ENCODE results near the gene UBE2H.

DNA sequence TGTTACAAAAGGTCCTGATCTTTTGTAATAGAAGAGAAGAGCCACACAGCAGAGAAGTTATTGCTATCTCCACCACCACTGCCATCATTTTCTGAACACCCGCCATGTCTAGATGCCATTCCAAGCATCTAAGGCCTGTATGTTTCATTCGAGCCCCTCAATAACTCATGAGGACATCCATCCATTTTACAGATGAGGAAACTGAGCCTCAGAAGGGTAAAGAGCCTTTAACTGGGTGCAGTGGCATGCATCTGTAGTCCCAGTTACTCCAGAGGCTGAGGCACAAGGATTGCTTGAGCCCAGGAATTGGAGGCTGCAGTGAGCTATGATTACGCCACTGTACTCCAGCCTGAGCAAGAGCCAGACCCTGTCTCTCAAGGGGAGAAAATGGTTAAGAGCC lies 39.3 kb downstream of the UBE2H start:
- TF ChIP-seq, protein P1, sequence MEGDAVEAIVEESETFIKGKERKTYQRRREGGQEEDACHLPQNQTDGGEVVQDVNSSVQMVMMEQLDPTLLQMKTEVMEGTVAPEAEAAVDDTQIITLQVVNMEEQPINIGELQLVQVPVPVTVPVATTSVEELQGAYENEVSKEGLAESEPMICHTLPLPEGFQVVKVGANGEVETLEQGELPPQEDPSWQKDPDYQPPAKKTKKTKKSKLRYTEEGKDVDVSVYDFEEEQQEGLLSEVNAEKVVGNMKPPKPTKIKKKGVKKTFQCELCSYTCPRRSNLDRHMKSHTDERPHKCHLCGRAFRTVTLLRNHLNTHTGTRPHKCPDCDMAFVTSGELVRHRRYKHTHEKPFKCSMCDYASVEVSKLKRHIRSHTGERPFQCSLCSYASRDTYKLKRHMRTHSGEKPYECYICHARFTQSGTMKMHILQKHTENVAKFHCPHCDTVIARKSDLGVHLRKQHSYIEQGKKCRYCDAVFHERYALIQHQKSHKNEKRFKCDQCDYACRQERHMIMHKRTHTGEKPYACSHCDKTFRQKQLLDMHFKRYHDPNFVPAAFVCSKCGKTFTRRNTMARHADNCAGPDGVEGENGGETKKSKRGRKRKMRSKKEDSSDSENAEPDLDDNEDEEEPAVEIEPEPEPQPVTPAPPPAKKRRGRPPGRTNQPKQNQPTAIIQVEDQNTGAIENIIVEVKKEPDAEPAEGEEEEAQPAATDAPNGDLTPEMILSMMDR (IDR thresholded peaks at IDR 0.05; ENCODE audit: insufficient read depth, low read length): no peak
- TF ChIP-seq POLR2AphosphoS5 (IDR thresholded peaks at IDR 0.05; ENCODE audit: low read depth) (no peak), REST (IDR thresholded peaks at IDR 0.05; ENCODE audit: insufficient replicate concordance, low read depth) (no peak), GABPA (IDR thresholded peaks at IDR 0.05; ENCODE audit: low read depth) (no peak)
